H1 (cell line): ENCODE data around the gene FRY. TPM values are rescaled to one million over a fixed set of nuclear protein-coding genes. Genes with fewer than 3 reads are reported as not detected.
A peak's percentile ranks its signal among the peaks of the same experiment; 100 is the strongest.

Source experiments
- CTCF ChIA-PET: fragments of 300-600 bp; sonication (Branson Sonifier 250); formaldehyde crosslinking; loops from one replicate; lab custom pipeline; 2021; ENCODE audit not compliant: partially characterized antibody; lab: Charles Lee
- POLR2A ChIA-PET: fragments of 300-600 bp; sonication (Branson Sonifier 250); formaldehyde crosslinking; loops from one replicate; lab custom pipeline; 2021; ENCODE audit warnings: inconsistent platforms; ENCODE audit not compliant: partially characterized antibody; lab: Charles Lee
- DNase-seq, 2 experiments: peaks; one replicate each; pipeline versions ENCODE4 v3.0.0 to v3.0.0-alpha.2; 2010 to 2022; ENCODE audit warnings: low spot score in 2 of 2, low read depth in 1 of 2, mixed read lengths in 1 of 2
- FAIRE-seq: peaks from 2 replicates; lab custom pipeline; 2011; peaks lifted over from hg19 to GRCh38; lab: Jason Lieb, UNC
- H2AFZ ChIP-seq: 2 replicates; pipeline ENCODE4 v1.8.1; 2012; ENCODE audit warnings: low read length, inconsistent platforms
- H2AK5ac ChIP-seq: 2 replicates; pipeline ENCODE4 v1.6.1; 2013; ENCODE audit warnings: low read depth, low read length
- H2BK120ac ChIP-seq: replicated peaks from 2 replicates; pipeline ENCODE3; 2013; ENCODE audit warnings: low read depth, low read length, inconsistent platforms
- H2BK12ac ChIP-seq: 2 replicates; pipeline ENCODE4 v1.6.1; 2013; ENCODE audit warnings: low read depth, low read length
- H2BK15ac ChIP-seq: 2 replicates; pipeline ENCODE4 v1.6.1; 2013; ENCODE audit warnings: low read length
- H2BK20ac ChIP-seq: 2 replicates; pipeline ENCODE4 v1.6.1; 2013; ENCODE audit warnings: low read length
- H2BK5ac ChIP-seq: 2 replicates; pipeline ENCODE4 v1.6.1; 2013; ENCODE audit warnings: low read depth, low read length
- H3K14ac ChIP-seq: 2 replicates; pipeline ENCODE4 v1.6.1; 2013; ENCODE audit warnings: inconsistent platforms; ENCODE audit not compliant: insufficient read length
- H3K18ac ChIP-seq: 2 replicates; pipeline ENCODE4 v1.6.1; 2013; ENCODE audit warnings: low read length; ENCODE audit errors: extremely low read depth
- H3K23ac ChIP-seq: 2 replicates; pipeline ENCODE4 v1.6.1; 2013; ENCODE audit warnings: inconsistent platforms; ENCODE audit not compliant: insufficient read length
- H3K23me2 ChIP-seq: 2 replicates; pipeline ENCODE4 v1.6.1; 2013; ENCODE audit warnings: low read depth, low read length
- H3K27ac ChIP-seq: 2 replicates; pipeline ENCODE4 v1.6.1; 2011; ENCODE audit warnings: low read depth, low read length, inconsistent platforms
- H3K27me3 ChIP-seq, 4 experiments: replicated peaks in 1 of 4; 1 replicate in 1 of 4; 2 replicates in 3 of 4; pipeline versions ENCODE4 v1.6.1 to v1.8.1; 2011 to 2013; ENCODE audit warnings: low read length in 3 of 4, mild to moderate bottlenecking in 3 of 4, inconsistent platforms in 2 of 4, mixed read lengths in 2 of 4, moderate library complexity in 1 of 4; ENCODE audit not compliant: control insufficient read depth in 3 of 4, insufficient read depth in 3 of 4; ENCODE audit errors: extremely low read depth in 1 of 4
- H3K36me3 ChIP-seq, 4 experiments: 2 replicates each; pipeline versions ENCODE4 v1.6.1 to v1.8.1; 2011 to 2013; ENCODE audit warnings: mild to moderate bottlenecking in 4 of 4, low read length in 3 of 4, moderate library complexity in 2 of 4, control low read depth in 1 of 4, inconsistent platforms in 1 of 4; ENCODE audit not compliant: insufficient read depth in 4 of 4, control insufficient read depth in 2 of 4
- H3K4ac ChIP-seq: replicated peaks from 2 replicates; pipeline ENCODE3; 2013; ENCODE audit warnings: low read length, low read depth, mixed read lengths, inconsistent platforms; ENCODE audit not compliant: insufficient read length
- H3K4me1 ChIP-seq, 4 experiments: replicated peaks in 1 of 4; 1 replicate in 1 of 4; 2 replicates in 3 of 4; pipeline versions ENCODE4 v1.6.1 to v1.8.1; 2011 to 2013; ENCODE audit warnings: low read length in 3 of 4, inconsistent platforms in 2 of 4, mixed read lengths in 1 of 4; ENCODE audit not compliant: insufficient read depth in 4 of 4, control insufficient read depth in 3 of 4
- H3K4me2 ChIP-seq, 2 experiments: 2 replicates each; pipeline versions ENCODE4 v1.6.1 to v1.8.1; 2011 to 2013; ENCODE audit warnings: low read depth in 2 of 2, low read length in 2 of 2, control low read depth in 1 of 2, inconsistent platforms in 1 of 2, mild to moderate bottlenecking in 1 of 2; ENCODE audit not compliant: insufficient read depth in 1 of 2
- H3K4me3 ChIP-seq, 4 experiments: fragments of 200-600, 300-600 bp in 1 of 4; sonication (generic), shearing (Covaris generic), sonication (Bioruptor Twin) in 1 of 4; 2 replicates each; pipeline versions ENCODE4 v1.5.1 to v1.8.1; 2011 to 2016; ENCODE audit warnings: low read length in 4 of 4, low read depth in 3 of 4, control low read depth in 2 of 4, inconsistent platforms in 2 of 4, mild to moderate bottlenecking in 2 of 4, mixed read lengths in 1 of 4, moderate library complexity in 1 of 4; ENCODE audit not compliant: insufficient read depth in 2 of 4; ENCODE audit errors: extremely low read depth in 1 of 4
- H3K56ac ChIP-seq: replicated peaks from 2 replicates; pipeline ENCODE3; 2013; ENCODE audit warnings: low read depth, mild to moderate bottlenecking, mixed read lengths, low read length, inconsistent platforms; ENCODE audit not compliant: insufficient read length
- H3K79me1 ChIP-seq: 2 replicates; pipeline ENCODE4 v1.6.1; 2013; ENCODE audit warnings: low read depth, low read length, control low read depth
- H3K79me2 ChIP-seq, 2 experiments: 2 replicates each; pipeline versions ENCODE4 v1.6.1 to v1.8.1; 2012 to 2013; ENCODE audit warnings: low read length in 2 of 2, mild to moderate bottlenecking in 2 of 2, inconsistent platforms in 1 of 2; ENCODE audit not compliant: insufficient read depth in 2 of 2, control insufficient read depth in 1 of 2
- H3K9ac ChIP-seq, 4 experiments: replicated peaks in 1 of 4; 1 replicate in 1 of 4; 2 replicates in 3 of 4; pipeline versions ENCODE4 v1.6.1 to v1.8.1; 2011 to 2013; ENCODE audit warnings: low read depth in 3 of 4, low read length in 3 of 4, control low read depth in 2 of 4, mild to moderate bottlenecking in 2 of 4, moderate library complexity in 2 of 4, inconsistent platforms in 1 of 4; ENCODE audit errors: extremely low read depth in 1 of 4
- H3K9me3 ChIP-seq, 2 experiments: 2 replicates each; pipeline versions ENCODE4 v1.6.1 to v1.8.1; 2012 to 2013; ENCODE audit warnings: mild to moderate bottlenecking in 2 of 2, moderate library complexity in 2 of 2, control low read depth in 1 of 2, inconsistent platforms in 1 of 2, low read depth in 1 of 2, low read length in 1 of 2, mixed read lengths in 1 of 2; ENCODE audit not compliant: insufficient read depth in 2 of 2
- H4K20me1 ChIP-seq, 2 experiments: replicated peaks in 1 of 2; 2 replicates each; pipeline versions ENCODE3 to v1.8.1; 2011 to 2013; ENCODE audit warnings: inconsistent platforms in 2 of 2, low read length in 2 of 2, mild to moderate bottlenecking in 1 of 2; ENCODE audit not compliant: insufficient read depth in 2 of 2, control insufficient read depth in 1 of 2
- H4K5ac ChIP-seq: 2 replicates; pipeline ENCODE4 v1.6.1; 2013; ENCODE audit warnings: low read length, low read depth, mixed read lengths, inconsistent platforms; ENCODE audit not compliant: insufficient read length
- H4K8ac ChIP-seq: 2 replicates; pipeline ENCODE4 v1.8.0; 2013; ENCODE audit warnings: mild to moderate bottlenecking, moderate library complexity, low read length, inconsistent platforms; ENCODE audit not compliant: insufficient read depth; ENCODE audit errors: extremely low read depth
- H4K91ac ChIP-seq: replicated peaks from 2 replicates; pipeline ENCODE3; 2013; ENCODE audit warnings: low read length, mixed read lengths, inconsistent platforms; ENCODE audit not compliant: insufficient read length
- ASH2L ChIP-seq: fragments of 200-600, 300-600 bp; sonication (generic); IDR thresholded peaks from one replicate; pipeline ENCODE4 v1.7.1; 2017; ENCODE audit warnings: low read length
- CREB1 ChIP-seq: IDR thresholded peaks from 2 replicates; pipeline ENCODE4 v1.6.1; 2012; ENCODE audit warnings: inconsistent platforms
- HDAC6 ChIP-seq: IDR thresholded peaks from one replicate; pipeline ENCODE4 v1.7.1; 2012; ENCODE audit warnings: low read depth, mild to moderate bottlenecking, inconsistent platforms, low read length, moderate library complexity
- JUND ChIP-seq: IDR thresholded peaks from 2 replicates; pipeline ENCODE4 v1.6.1; 2011; ENCODE audit warnings: mild to moderate bottlenecking, improper control_type of control experiment, low read length
- PHF8 ChIP-seq: fragments of 200-600 bp; sonication (generic); conservative IDR thresholded peaks from 2 replicates; pipeline ENCODE4 v1.7.1; 2012; ENCODE audit warnings: low read depth, mild to moderate bottlenecking, inconsistent platforms, low read length, moderate library complexity
- POLR2AphosphoS5 ChIP-seq: IDR thresholded peaks from 2 replicates; pipeline ENCODE4 v1.6.1; 2011; ENCODE audit warnings: low read depth, low read length
- SIN3A ChIP-seq, 2 experiments: IDR thresholded peaks in 1 of 2; conservative IDR thresholded peaks in 1 of 2; 2 replicates each; pipeline ENCODE4 v1.6.1; 2011 to 2012; ENCODE audit warnings: low read length in 2 of 2, improper control_type of control experiment in 1 of 2, low read depth in 1 of 2, mild to moderate bottlenecking in 1 of 2
- SP2 ChIP-seq: IDR thresholded peaks from 2 replicates; pipeline ENCODE4 v1.6.1; 2012; ENCODE audit warnings: mild to moderate bottlenecking, low read length, inconsistent platforms
- TBP ChIP-seq: IDR thresholded peaks from 2 replicates; pipeline ENCODE4 v1.6.1; 2011; ENCODE audit warnings: low read depth, low read length, improper control_type of control experiment
- TEAD4 ChIP-seq: IDR thresholded peaks from 2 replicates; pipeline ENCODE4 v1.6.1; 2012; ENCODE audit warnings: low read depth, low read length, inconsistent platforms, mixed read lengths
- WGBS, 2 experiments: shearing (Covaris generic) in 1 of 2; methylation state at CpG; one replicate each; pipeline versions ENCODE4 v1.1.6 to v1.1.7; 2013 to 2015; ENCODE audit warnings: low lambda C conversion rate in 2 of 2, mixed read lengths in 2 of 2, inconsistent platforms in 1 of 2, low coverage in 1 of 2, missing lambda C conversion rate in 1 of 2; ENCODE audit not compliant: insufficient replicate concordance in 2 of 2, insufficient coverage in 1 of 2, insufficient read length in 1 of 2; ENCODE audit errors: extremely low coverage in 1 of 2, missing lambda C conversion rate in 1 of 2; 5-methylcytosine and 5-hydroxymethylcytosine counted together
- polyA plus RNA-seq, 7 experiments: library from polyadenylated mRNA; depleted of rRNA in 3 of 7; stranded (reverse) in 5 of 7; unstranded in 2 of 7; fragments of >200 nt in 5 of 7; fragments of 200-250 nt in 2 of 7; gene quantifications; 1 replicate in 5 of 7; 2 replicates in 1 of 7; 4 replicates in 1 of 7; pipeline versions ENCODE4 v1.2.1 to v1.2.3, GENCODE V29; 2011 to 2013; ENCODE audit warnings: missing spikeins in 2 of 7, mixed read lengths in 2 of 7
- total RNA-seq: library from RNA; stranded (reverse); fragmentation: NEBNext Ultra II Directional; extraction: Animal tissue kit (Norgen Biotek cat#: 25700); gene quantifications from 2 replicates; pipeline ENCODE4 v1.2.1, GENCODE V29; 2021
- TF ChIP-seq, protein P1 (sequence below): IDR thresholded peaks from 2 replicates; pipeline ENCODE4 v1.6.1; 2012; ENCODE audit warnings: inconsistent platforms

Gene FRY
- total and polyA plus RNA-seq, 2 of the 8 experiments (the other 6 are each of a cell fraction or from before 2014, with no cell fraction given) = 4.3 to 9.2 TPM

DNA sequence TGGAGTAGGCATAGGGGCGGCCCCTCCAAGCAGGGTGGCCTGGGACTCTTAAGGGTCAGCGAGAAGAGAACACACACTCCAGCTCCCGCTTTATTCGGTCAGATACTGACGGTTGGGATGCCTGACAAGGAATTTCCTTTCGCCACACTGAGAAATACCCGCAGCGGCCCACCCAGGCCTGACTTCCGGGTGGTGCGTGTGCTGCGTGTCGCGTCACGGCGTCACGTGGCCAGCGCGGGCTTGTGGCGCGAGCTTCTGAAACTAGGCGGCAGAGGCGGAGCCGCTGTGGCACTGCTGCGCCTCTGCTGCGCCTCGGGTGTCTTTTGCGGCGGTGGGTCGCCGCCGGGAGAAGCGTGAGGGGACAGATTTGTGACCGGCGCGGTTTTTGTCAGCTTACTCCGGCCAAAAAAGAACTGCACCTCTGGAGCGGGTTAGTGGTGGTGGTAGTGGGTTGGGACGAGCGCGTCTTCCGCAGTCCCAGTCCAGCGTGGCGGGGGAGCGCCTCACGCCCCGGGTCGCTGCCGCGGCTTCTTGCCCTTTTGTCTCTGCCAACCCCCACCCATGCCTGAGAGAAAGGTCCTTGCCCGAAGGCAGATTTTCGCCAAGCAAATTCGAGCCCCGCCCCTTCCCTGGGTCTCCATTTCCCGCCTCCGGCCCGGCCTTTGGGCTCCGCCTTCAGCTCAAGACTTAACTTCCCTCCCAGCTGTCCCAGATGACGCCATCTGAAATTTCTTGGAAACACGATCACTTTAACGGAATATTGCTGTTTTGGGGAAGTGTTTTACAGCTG is 283.9 kb downstream of the FRY start, which contains the start of the genes BRCA2 and ZAR1L:
Gene BRCA2, plus strand, starts transcription at position 271 of the 790 bp plus-strand sequence. CDS start 953 bp downstream, outside the sequence.
Gene ZAR1L, minus strand, starts transcription at position 126 of the 790 bp plus-strand sequence. CDS start 3,438 bp downstream, outside the sequence.
- Histone ChIP-seq H3K4me3 (peak within 1 kb of the TSS; percentile 60 to 69 (median 64)), H2AK5ac (no peak within 1 kb of the TSS), H2BK20ac (no peak within 1 kb of the TSS), H3K9ac (peak within 1 kb of the TSS; percentile 83 to 96 (median 94)), H4K5ac (peak within 1 kb of the TSS; percentile 89), H3K79me1 (no peaks in the 10 kb centered on the region), H3K4me1 (peaks cover 0 to 5% (median under 1%) of the 10 kb centered on the region in 4 experiments; a peak in 5 of 7 replicates), H3K14ac (no peak within 1 kb of the TSS), H3K4me2 (peak within 1 kb of the TSS; percentile 90 to 97), H2BK12ac (no peak within 1 kb of the TSS; the same call in 1 of the 2 replicates), H3K27me3 (no peaks in the 10 kb centered on the region), H3K79me2 (no peaks in the 10 kb centered on the region), H4K91ac (peak within 1 kb of the TSS; percentile 83), H3K23ac (no peak within 1 kb of the TSS), H4K20me1 (no peaks in the 10 kb centered on the region), H3K9me3 (no peaks in the 10 kb centered on the region), H2BK15ac (no peak within 1 kb of the TSS; the same call in 1 of the 2 replicates), H2AFZ (peak within 1 kb of the TSS; percentile 93), H2BK120ac (peak within 1 kb of the TSS; percentile 50), H3K56ac (peak within 1 kb of the TSS; percentile 91), H4K8ac (peak within 1 kb of the TSS; percentile 96), H2BK5ac (peak within 1 kb of the TSS; percentile 87), H3K27ac (peak within 1 kb of the TSS; percentile 93), H3K4ac (peak within 1 kb of the TSS; percentile 89), H3K36me3 (peaks cover 0 to 10% (median 3%) of the 10 kb centered on the region in 4 experiments; a peak in 4 of 8 replicates), H3K18ac (peak within 1 kb of the TSS; percentile 84), H3K23me2 (peaks cover 10% of the 10 kb centered on the region)
- ChIA-PET CTCF (interaction anchor here (0.6 to 1.4 kb wide), 6 partner anchors 43 to 470 kb away, joined by 3 to 9 read pairs (median 4); no protein-coding TSS in a partner anchor), POLR2A (interaction anchor here (0.7 to 2.3 kb wide), 33 partner anchors 9 to 369 kb away, joined by 3 to 12 read pairs (median 4); partner anchors contain the start of gene FRY)
- DNase-seq (peak; percentile 68 to 90), FAIRE-seq (no peak)
- 1% methylated on average over 60 of the region's 60 CpGs; no CpG with 5 or more reads in 1 of the 2 experiments for WGBS, 2 experiments
- TF ChIP-seq SIN3A (conservative IDR thresholded peaks at IDR 0.05 in 1 of 2, IDR thresholded peaks at IDR 0.05 in 1 of 2; ENCODE audit: low read depth in 1 of 2, low read length in 2 of 2) (no peak; a peak in 1 of 4 replicates), HDAC6 (no peak), PHF8 (peak; percentile 95), TBP (peak; percentile 76), JUND (no peak), TEAD4 (peak; percentile 63; the same call in 1 of the 2 replicates), POLR2AphosphoS5 (peak; percentile 80), CREB1 (peak; percentile 91), SP2 (no peak), ASH2L (peak; percentile 75)
- TF ChIP-seq, protein P1, sequence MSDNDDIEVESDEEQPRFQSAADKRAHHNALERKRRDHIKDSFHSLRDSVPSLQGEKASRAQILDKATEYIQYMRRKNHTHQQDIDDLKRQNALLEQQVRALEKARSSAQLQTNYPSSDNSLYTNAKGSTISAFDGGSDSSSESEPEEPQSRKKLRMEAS = peak; percentile 91
